HG02870 (cell line): Measurements from ENCODE around the gene RAB27B.
"Not testable (repeated sequence)": the region's sequence is repeated elsewhere in the genome, so short reads cannot be mapped to it uniquely, and the experiment has no call there.

Source experiments
- ATAC-seq: cut with Tn5 transposase; IDR thresholded peaks from one replicate; pipeline ENCODE4 v1.9.1; 2021; ENCODE audit warnings: mild to moderate bottlenecking, moderate library complexity; ENCODE audit not compliant: unreplicated experiment

Gene RAB27B

GRCh38 chr18:54813977-54814565, 14.2 kb upstream of the RAB27B start:
- no peak for ATAC-seq

- ATAC-seq: no peak
Observed at GRCh38 chr18:54815086-54815485, 13.2 kb upstream of the RAB27B start.

- ATAC-seq: not testable (repeated sequence)
Observed at GRCh38 chr18:54820785-54821275, 7.4 kb upstream of the RAB27B start.

- no peak for ATAC-seq
Observed at GRCh38 chr18:54822872-54823845, 5.1 kb upstream of the RAB27B start.

GRCh38 chr18:54824761-54825160, 3.5 kb upstream of the RAB27B start:
- ATAC-seq: no peak

GRCh38 chr18:54825601-54826344, 2.5 kb upstream of the RAB27B start:
- no peak for ATAC-seq

GRCh38 chr18:54828986-54829385, 709 bp downstream of the RAB27B start:
- ATAC-seq: no peak

- ATAC-seq: no peak
Observed at GRCh38 chr18:54829856-54830255, 1.6 kb downstream of the RAB27B start.

GRCh38 chr18:54830260-54830659, 2.0 kb downstream of the RAB27B start:
- no peak for ATAC-seq

- no peak for ATAC-seq
Observed at GRCh38 chr18:54830866-54831265, 2.6 kb downstream of the RAB27B start.

- no peak for ATAC-seq
Observed at GRCh38 chr18:54835944-54836343, 7.7 kb downstream of the RAB27B start.

- ATAC-seq: no peak
Observed at GRCh38 chr18:54843314-54843713, 15.0 kb downstream of the RAB27B start.

GRCh38 chr18:54845787-54846186, 17.5 kb downstream of the RAB27B start:
- no peak for ATAC-seq

- no peak for ATAC-seq
Observed at GRCh38 chr18:54848121-54848520, 19.8 kb downstream of the RAB27B start.

GRCh38 chr18:54849683-54850082, 21.4 kb downstream of the RAB27B start:
- ATAC-seq: no peak

- no peak for ATAC-seq
Observed at GRCh38 chr18:54850598-54850997, 22.3 kb downstream of the RAB27B start.

- ATAC-seq: no peak
Observed at GRCh38 chr18:54852780-54853675, 24.8 kb downstream of the RAB27B start.

- ATAC-seq: not testable (repeated sequence)
Observed at GRCh38 chr18:54855050-54855449, 26.8 kb downstream of the RAB27B start.

GRCh38 chr18:54856105-54856646, 27.9 kb downstream of the RAB27B start:
- ATAC-seq: no peak

- no peak for ATAC-seq
Observed at GRCh38 chr18:54857499-54857898, 29.2 kb downstream of the RAB27B start.
